A549 treated with DMSO at 1 μM for 4 hours (cell line): Measurements from ENCODE around the gene VWA3B. TPM values are rescaled to one million over a fixed set of nuclear protein-coding genes. Genes with fewer than 3 reads are reported as not detected.

ENCODE experiments used
- total RNA-seq: library from RNA; stranded (reverse); fragments of 200-300 nt; extraction: Qiagen RNA extraction; gene quantifications from 5 replicates; pipeline ENCODE4 v1.2.3, GENCODE V29; 2022; ENCODE audit warnings: low read depth

Gene VWA3B
- total RNA-seq: 0.10 TPM in 1 of 5 replicates, not detected in the others

GRCh38 chr2:98086491-98087446 lies at the start of gene VWA3B:
Gene VWA3B (plus strand): TSS chr2:98087167. CDS start chr2:98093093, 5,926 bp downstream.

GRCh38 chr2:98346311-98347236 lies 259.6 kb downstream of the VWA3B start, which contains the start of gene CNGA3:
Gene CNGA3 (plus strand): TSS chr2:98346456. CDS start chr2:98369976, 23,520 bp downstream.

Other genes with a start within 250 kb of the VWA3B start
- 13.1 to 18.2 TPM (median 17.4 TPM) in 5 replicates for gene TMEM131, start 91.2 kb upstream of the VWA3B start, total RNA-seq